GM19328 (cell line): ENCODE measurements around the gene HHATL.

Experiments
- ATAC-seq: cut with Tn5 transposase; IDR thresholded peaks from one replicate; pipeline ENCODE4 v1.9.1; 2021; ENCODE audit warnings: mild to moderate bottlenecking, moderate library complexity; ENCODE audit not compliant: unreplicated experiment

Gene HHATL

DNA sequence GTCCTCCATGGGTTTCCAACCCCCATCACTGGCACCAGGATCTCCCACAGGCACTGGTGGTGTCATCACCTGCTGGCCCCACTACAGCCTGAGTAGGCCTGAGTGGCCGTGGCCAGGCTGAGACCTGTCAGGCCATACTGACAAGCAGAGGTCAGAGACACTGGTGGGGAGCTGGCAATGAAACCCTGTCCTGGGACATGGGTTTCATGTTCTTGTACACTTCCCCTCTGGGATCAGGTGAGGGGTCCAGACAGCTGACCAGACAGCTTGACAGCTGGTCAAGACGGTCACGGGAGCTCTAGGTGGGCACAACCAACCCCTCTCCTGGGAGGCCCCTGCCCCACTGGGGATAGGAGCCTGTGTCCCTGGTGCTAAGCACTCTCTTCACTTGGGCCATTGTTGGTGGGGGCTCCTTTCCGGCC lies 36.0 kb downstream of the HHATL start:
- ATAC-seq: no peak

DNA sequence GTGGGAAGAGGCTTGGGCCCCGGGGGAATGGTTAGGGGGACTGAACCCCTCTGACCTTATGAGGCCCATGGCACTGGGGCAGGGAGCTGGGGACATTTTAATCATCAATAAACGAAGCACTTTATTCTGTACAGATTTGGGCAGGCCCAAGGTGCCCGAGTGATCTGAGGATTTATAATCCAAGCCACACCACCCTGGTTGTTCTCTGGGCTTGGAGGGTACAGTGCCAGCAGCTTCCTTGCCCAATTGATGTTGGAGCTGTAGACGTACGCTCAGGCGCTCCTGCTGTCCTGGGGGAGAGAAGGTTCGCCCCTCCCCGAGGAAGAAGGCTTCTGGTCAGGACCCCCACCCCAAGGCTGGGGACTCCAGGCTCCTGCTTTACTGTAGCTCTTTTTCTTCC lies 36.6 kb downstream of the HHATL start:
- ATAC-seq: no peak

DNA sequence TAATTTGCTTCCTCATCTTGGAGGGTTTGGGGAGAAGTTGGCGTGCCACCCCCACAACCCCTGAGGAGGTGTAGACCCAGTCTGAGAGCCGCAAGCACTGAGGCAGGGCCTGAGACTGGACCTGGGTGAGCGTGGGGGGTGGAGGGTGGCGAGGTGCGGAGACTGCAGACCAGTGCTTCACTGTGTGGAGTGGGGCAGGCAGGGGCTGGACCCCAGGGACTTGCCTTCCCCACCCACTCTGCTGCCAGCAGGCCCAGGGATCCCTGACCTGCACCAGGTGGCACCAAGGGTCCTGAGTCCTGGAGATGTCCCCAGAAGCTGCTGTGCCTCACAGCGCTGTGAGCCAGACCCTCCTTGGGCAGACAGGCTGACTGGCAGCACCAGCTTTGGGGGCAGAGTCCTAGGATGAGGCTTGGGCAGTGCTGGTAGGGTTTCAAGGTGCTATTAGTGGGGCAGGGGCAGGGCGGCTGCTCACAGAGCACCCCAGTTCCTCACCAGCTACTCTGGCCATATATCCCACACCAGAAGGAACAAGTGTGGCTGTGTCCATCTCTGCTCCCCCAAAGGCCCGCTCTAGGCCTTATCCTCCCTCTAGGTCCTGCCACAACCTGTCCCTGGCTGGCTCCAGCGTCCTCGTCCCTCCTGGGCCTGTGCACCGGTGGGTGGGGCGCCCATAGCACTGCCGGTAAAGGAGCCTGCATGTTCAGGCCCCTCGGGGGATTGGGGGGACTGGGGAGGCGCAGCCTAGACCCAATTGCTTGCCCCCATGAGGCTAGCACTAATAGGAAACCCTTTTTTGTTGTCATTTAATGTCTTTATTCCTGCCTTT lies 37.3 kb downstream of the HHATL start:
- ATAC-seq: no peak

DNA sequence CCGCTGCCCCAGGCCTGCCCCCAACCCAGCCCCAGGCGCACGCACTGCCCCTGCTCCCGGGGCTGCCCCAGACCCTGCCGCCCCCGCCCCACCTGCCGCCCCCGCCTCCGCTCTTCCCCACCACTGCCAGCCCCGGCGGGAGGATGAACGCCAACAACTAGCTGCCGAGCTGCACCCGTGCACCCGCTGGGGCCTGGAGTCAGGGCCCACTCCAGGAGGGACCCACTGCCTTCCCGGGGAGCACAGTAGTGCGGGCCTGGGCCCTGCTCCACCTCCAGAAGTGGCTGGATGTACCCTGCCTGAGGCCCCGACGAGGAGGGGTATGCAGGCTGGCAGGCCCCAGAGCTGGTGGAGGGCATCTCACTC lies 38.2 kb downstream of the HHATL start:
- no peak for ATAC-seq

DNA sequence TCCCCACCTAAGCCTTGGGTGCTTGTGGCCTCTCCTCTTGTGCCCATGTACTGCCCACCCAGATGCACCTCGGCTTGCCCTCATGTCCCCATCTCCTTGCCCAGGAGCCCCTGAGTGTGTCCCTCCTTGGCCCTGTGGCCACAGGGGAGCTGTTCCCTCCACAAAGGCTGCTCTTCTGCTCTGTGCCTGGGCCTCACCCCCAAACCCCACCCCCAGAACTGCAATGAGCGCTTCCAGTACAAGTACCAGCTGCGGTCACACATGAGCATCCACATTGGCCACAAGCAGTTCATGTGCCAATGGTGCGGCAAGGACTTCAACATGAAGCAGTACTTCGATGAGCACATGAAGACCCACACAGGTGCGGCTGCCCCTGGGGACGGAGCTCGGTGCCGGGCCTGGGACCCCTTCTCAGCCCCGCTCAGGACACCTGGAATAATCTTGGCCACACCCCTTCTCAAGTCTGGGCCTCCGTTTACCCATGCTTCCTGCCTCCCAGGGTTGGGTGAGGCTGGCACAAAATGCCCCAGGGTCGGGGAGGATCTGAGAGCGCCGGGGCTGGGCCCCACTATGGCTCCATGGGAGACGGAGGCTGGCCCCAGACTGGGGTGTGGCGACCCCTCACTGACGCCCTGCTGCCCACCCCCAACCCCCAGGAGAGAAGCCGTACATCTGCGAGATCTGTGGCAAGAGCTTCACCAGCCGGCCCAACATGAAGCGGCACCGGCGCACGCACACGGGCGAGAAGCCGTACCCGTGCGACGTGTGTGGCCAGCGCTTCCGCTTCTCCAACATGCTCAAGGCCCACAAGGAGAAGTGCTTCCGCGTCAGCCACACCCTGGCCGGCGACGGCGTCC lies 38.8 kb downstream of the HHATL start:
- no peak for ATAC-seq

DNA sequence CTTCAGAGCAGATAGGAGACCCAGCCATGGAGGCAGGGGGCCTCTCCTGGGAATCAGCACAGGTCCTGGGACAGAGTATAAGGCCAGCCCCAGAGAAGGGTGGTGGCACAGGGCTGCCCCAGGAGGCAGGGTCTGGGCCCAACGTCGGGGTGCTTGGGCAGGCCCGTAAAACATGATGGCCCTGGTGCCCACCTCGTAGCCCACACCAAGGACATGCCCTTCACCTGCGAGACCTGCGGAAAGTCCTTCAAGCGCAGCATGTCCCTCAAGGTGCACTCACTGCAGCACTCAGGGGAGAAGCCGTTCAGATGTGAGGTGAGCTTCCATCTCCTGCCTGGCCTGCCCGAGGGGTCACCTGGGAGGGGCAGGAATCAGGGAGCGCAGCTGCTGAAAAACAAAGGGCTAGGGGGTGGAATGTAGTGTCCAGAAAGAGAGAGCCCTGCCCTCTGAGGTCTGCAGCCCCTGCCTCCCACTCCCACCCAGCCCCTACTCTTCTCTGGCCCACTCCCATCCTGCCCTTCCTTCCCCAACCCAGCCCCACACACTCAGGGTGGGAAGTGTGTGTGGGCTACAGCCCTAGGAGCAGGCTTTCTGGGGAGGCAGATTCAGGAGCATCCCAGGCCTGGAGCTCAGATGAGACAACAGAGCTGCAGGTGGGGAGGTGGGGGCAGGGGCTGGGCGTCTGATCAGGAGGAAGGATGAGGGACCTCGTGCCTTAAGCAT lies 39.6 kb downstream of the HHATL start:
- no peak for ATAC-seq

DNA sequence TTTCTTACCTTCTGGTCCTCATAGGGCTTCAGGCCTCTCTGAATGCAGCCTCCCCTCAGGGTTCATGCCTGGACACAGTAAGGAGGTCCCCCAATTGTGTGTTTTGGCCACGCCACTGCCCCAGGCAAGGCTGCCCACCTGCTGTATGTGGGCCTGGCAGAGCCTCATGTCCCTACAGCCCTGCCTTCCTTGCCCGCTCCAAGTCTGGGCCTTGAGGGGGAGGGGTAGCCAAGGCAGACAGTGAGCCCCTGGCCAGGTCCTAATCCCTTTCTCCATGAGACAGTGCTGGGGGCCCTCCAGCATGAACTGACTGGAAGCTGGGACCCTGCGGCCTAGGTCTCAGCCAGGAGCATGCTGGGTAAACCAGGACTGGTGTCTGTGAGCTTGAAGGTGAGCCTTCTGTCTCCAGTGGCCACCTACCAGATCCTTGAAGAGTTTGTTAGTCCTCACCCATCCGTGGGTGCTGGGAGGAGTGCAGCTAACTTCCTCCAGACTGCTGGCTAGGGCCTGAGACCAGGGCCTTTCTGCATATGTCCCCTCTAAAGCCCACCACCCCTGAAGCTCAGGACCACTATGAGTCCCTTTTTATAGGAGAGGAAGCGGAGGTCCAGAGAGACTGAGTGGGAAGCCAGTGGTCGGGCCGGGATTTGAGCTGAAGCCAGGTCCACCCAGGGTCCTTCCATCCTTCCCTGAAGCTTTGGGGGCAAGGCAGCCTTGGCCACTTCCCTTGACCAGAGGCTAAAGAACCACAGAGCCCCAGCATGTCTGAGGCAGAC lies 40.4 kb downstream of the HHATL start:
- ATAC-seq: no peak

DNA sequence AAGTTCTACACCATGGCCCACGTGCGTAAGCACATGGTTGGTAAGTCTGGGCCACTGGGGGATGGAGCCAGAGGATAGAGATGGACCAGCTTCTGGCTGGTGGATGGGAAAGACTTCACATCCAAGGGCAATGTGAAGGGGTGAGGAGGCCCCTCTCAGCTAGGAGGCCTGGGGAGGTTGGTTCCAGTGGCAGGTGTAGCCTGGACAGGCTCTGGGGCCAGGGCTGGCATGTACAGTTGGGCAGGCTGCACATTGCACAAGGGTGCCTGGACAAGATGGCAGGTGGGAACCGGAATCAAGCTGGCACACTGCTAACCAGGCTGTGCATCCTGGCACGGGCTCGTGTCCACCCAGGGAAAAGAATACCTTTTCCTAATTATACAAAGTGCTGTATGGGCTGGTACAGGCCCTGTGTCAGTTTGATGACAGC lies 41.0 kb downstream of the HHATL start:
- ATAC-seq: no peak

DNA sequence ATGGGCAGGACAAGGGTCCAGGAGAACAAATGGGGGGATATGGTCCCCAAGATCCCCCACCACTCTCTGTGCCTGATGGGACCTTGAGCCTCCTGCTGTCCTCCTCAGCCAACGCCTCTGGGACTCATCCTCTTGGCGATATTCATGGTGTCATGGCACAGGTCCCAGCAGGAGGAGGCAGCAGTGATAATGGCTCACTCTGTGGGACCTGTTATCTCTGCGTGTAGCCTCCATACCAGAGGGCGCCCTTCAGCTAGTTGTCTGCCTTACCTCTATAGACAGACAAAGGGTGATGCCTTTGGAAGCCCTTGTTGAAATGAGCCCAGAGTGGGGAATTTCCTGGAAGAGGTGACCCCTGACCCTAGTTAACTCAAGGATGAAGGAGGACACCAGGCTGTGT lies 41.7 kb downstream of the HHATL start:
- ATAC-seq: no peak

DNA sequence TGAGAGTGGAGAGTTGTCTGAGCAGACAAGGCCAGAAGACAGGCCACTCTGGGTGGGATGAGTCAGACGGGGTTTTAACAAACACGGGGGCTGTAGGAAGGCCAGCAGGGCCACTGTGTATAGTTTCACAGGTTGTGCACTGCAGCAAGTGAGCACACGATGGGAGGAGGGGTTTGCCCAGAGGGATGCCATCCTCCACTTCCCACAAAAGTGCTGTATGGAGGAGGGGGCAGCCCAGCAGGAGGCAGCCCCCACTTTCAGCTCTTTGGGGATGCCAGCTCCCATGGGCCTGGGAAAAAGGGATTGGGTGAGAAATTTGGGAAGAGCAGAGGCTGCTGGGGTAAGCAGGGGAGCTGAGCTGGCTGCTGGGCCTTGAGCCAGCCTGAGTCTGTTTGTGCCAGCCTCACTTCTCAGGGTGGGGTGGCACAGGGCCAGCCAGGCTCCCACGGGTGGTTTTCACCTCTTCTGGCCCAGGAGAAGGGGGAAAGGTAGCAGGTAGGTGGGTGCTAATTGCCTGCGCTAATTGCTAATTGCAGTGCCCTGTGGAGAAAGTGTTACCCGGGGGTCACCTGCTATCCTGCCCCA lies 42.4 kb downstream of the HHATL start:
- ATAC-seq: no peak

DNA sequence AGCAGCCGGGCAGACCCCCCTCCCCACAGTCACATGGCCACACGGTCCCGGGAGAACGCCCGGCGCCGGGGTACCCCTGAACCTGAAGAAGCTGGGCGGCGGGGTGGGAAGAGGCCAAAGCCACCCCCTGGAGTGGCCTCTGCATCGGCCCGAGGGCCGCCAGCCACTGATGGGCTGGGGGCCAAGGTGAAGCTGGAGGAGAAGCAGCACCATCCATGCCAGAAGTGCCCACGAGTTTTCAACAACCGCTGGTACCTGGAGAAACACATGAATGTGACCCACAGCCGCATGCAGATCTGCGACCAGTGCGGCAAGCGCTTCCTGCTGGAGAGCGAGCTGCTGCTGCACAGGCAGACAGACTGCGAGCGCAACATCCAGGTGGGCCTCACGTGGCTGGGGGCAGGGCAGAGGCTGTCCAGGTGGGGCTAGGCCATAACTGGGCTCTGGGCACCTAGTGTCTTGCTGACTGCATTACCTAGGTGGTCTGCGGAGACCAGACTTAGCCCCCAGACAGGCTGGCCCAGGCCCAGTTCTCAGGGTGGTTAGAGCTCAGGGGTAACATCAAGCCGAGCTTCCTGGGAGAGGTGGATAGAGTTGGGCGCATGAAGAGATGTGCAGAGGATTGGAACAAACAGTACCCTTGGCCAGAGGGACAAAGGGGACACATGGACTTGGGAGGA lies 43.0 kb downstream of the HHATL start:
- no peak for ATAC-seq

DNA sequence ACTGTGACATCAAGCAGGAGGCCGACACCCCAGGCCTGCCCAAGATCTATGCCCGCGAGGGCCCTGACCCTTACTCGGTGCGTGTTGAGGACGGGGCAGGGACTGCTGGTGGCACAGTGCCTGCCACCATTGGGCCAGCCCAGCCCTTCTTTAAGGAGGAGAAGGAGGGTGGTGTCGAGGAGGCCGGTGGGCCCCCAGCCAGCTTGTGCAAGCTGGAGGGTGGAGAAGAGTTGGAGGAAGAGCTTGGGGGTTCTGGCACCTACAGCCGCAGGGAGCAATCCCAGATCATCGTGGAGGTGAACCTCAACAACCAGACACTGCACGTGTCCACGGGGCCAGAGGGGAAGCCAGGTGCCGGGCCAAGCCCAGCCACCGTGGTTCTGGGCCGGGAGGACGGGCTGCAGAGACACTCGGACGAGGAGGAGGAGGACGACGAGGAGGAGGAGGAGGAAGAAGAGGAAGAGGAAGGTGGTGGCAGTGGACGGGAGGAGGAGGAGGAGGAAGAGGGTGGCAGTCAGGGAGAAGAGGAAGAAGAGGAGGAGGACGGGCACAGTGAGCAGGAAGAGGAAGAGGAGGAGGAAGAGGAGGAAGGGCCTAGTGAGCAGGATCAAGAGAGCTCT lies 43.7 kb downstream of the HHATL start:
- no peak for ATAC-seq

DNA sequence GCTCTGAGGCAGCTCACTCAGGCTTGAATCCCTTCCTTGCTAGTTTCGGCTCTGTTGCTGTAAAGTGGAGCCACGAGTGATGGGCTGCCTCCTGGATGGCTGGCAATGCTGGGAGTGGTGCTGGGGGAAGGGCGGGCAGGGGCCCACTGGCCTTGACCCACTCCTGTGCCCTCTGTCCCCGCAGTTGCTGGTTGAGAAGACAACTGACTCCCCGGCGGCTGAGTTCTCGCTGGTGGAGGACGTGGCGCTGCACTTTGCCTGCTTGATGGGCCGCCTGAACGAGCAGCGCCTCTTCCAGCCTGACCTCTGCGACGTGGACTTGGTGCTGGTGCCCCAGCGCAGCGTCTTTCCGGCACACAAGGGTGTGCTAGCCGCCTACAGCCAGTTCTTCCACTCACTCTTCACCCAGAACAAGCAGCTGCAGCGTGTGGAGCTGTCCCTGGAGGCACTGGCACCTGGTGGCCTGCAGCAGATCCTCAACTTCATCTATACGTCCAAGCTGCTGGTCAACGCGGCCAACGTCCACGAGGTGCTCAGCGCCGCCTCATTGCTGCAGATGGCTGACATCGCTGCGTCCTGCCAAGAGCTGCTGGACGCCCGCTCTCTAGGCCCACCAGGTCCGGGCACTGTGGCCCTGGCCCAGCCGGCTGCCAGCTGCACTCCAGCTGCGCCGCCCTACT lies 44.4 kb downstream of the HHATL start:
- ATAC-seq: no peak

DNA sequence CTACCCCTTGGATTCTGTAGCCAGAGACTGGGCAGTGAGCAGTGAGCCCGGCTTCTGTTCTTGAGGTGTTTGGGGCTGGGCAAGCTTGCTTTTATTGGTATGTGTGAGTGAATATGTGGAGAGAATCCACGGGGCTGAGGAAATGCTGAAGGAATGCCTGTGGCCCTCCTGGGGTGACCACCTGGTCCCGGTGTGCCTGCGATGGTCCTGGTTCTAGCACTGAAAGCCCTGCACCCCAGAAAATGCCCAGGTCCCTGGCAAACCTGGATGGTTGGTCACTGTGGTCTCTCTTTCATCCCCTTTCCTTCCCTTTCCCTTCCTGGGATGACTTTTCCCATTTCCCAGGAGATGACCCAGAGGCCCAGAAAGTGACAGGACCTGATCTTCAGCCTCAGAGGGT lies 44.9 kb downstream of the HHATL start:
- no peak for ATAC-seq

DNA sequence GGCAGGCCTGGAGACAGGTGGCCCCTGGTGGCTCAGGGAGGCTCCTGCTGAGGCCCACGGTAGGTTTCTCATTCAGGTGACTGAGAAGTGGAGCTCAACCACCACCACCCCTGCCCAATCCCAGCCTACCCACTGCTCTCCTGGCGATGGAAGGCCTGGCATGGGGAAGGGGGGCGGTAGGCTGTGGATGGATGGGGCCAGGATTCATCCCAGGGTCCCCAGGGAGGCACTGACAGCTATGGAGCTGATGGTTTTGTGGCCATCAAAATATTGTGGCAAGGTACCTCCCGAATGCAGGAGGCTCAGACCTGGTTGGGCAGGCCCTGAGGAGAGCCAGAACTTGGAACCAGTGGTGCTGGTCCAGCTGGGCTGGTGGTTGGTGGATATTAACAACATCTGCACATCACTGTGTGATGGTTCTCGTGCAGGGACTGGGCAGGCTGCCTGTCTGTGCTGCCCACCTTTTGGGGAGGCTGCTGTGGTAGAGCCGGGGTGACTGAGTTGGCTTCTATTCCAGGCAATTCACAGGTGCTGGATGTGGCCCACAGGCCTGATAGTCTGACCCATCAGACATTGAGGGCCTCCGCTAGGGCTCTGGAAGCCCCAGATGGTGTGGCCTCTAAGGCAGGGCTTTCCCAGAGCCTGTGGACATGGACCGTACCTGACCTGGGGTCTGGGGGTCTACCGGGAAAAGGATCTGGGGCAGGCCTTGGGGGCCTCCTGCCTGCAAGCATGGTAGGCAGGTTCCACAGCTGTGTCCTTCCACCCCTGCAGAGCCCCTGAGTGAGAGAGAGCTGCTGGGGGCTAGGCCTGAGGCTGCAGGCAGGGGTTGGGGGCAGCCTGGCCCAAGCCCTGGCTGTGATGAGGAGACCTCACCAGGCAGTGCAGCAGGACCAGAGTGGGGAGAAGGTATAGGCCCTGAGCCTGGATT lies 45.7 kb downstream of the HHATL start:
- ATAC-seq: no peak

DNA sequence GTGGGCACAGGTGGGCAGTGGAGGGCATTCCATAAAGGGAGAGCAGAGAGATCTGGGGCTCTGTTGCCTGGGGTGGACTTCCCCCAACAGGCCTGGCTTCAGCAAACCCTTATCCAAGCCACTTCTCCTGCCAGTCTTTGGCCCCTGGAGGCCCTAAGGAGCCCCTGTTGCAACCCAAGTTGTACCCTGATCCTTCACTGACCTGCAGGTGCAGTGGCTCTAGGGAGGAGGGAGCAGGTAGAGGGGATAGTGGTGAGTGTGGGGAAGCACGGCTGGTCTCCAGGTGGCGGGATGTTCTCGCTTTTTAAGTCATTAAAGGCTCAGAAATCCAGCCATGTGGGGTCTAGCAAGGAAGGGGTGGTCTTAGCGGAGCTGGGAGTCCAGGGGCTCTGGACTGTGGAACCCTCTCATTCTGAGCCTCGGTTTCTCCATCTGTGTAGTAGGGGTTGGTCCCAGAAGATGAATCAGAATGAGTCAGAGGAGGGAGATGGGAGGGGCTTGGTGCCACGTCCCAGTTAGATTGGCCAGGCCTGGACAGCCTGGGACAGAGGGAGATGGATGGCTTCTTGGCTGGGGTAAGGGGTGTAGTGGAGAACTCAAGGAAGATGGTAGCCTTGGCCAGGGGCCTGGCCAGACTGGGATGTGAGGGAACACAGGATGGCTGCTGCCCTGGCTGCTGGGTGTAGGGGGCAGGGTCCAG lies 46.5 kb downstream of the HHATL start:
- no peak for ATAC-seq

DNA sequence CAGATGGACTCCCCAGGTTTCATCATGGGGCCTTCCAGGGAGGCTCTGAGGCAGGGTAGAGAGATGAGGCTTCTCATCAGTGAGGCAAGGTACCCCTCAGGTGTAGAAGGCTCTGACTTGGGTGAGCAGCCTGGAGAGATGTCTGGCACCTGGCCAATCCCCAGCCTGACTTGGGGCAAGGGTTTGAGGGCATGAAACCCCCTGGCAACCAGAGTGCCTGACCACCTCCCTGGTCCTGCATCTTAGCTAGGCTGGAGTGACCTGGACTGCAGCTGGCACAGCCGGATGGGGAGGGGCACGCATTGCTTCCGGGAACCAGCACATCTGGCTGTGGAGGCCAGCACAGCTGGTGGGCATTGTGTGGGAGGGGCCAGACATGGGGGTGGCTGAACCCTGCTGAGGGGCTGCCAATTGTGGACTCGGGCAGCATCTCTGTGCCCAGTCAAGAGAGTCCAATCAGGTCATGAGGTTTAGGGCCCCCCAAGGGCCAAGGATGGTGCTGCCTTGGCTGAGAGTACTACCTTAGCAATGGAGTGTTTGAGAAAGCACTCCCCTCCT lies 47.2 kb downstream of the HHATL start:
- no peak for ATAC-seq
